ENCODE measurements around the gene CCR3. TPM values are rescaled to one million over a fixed set of nuclear protein-coding genes. Genes with fewer than 3 reads are reported as not detected.

The CCR3 gene
- total and polyA plus RNA-seq, 9 of the 15 experiments (the other 6 are each of a cell fraction or from before 2014, with no cell fraction given): not detected

- no peaks in the 10 kb centered on the region for H3K79me2 ChIP-seq (ENCODE audit: control insufficient read depth, insufficient read depth, low read length)
- H3K9me1 ChIP-seq (ENCODE audit: control insufficient read depth, insufficient read depth, low read length): no peaks in the 10 kb centered on the region
- no peak overlapping the region for H3K9ac ChIP-seq (ENCODE audit: insufficient read depth in 1 of 2, low read depth in 2 of 2, low read length in 2 of 2)
- ChIA-PET POLR2A (interaction anchor here (0.5 kb wide), 1 partner anchor 34 kb away, joined by 3 read pairs; no protein-coding TSS in a partner anchor), CTCF (ENCODE audit: low intra/inter-chr PET ratio) (no interaction called here)
- no TSS peak for BruUV-seq (replicated peaks)
- H3K27me3 ChIP-seq (ENCODE audit: control insufficient read depth in 2 of 2, insufficient read depth in 2 of 2, low read length in 2 of 2): peaks cover 7 to 12% of the 10 kb centered on the region in 2 experiments; a peak in 2 of 5 replicates
- H4K20me1 ChIP-seq (replicated peaks; ENCODE audit: control insufficient read depth, insufficient read depth, low read length): no peaks in the 10 kb centered on the region
- no peak overlapping the region for H3K27ac ChIP-seq (ENCODE audit: extremely low read depth, low read depth, low read length)
- intact Hi-C loops (cut with micrococcal nuclease) (no loop called here), in situ Hi-C loops (cut with MboI) (no loop called here)
- ATAC-seq (no peak), FAIRE-seq (no peak), DNase-seq (ENCODE audit: extremely low read depth in 1 of 4, low spot score in 3 of 4) (no peak)
- 0% methylated on average over 2 of the region's 2 CpGs for WGBS (ENCODE audit: insufficient coverage, low coverage, missing lambda C conversion rate)
- H2AFZ ChIP-seq (ENCODE audit: low read depth, low read length): no peak overlapping the region
- TF ChIP-seq BDP1 (IDR thresholded peaks at IDR 0.05; ENCODE audit: insufficient read depth, insufficient read length): no peak
- TF ChIP-seq, protein P1, sequence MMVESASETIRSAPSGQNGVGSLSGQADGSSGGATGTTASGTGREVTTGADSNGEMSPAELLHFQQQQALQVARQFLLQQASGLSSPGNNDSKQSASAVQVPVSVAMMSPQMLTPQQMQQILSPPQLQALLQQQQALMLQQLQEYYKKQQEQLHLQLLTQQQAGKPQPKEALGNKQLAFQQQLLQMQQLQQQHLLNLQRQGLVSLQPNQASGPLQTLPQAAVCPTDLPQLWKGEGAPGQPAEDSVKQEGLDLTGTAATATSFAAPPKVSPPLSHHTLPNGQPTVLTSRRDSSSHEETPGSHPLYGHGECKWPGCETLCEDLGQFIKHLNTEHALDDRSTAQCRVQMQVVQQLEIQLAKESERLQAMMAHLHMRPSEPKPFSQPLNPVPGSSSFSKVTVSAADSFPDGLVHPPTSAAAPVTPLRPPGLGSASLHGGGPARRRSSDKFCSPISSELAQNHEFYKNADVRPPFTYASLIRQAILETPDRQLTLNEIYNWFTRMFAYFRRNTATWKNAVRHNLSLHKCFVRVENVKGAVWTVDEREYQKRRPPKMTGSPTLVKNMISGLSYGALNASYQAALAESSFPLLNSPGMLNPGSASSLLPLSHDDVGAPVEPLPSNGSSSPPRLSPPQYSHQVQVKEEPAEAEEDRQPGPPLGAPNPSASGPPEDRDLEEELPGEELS (CRISPR knock-in tag; IDR thresholded peaks at IDR 0.05; ENCODE audit: borderline replicate concordance): no peak
- no peak overlapping the region for H3K4me3 ChIP-seq
- no peaks in the 10 kb centered on the region for H3K9me3 ChIP-seq (replicated peaks; ENCODE audit: control insufficient read depth, insufficient read depth, low read depth, low read length)
- H3K36me3 ChIP-seq (ENCODE audit: control insufficient read depth, insufficient read depth, low read length): no peaks in the 10 kb centered on the region
- H3K4me2 ChIP-seq (ENCODE audit: insufficient read depth, low read length): no peak overlapping the region
- no peaks in the 10 kb centered on the region for H3K4me1 ChIP-seq (replicated peaks in 1 of 2; ENCODE audit: control insufficient read depth in 2 of 2, insufficient read depth in 2 of 2, low read length in 2 of 2)
These were observed 27.3 kb downstream of the CCR3 start for GRCh38 chr3:46269556-46269955.

DNA sequence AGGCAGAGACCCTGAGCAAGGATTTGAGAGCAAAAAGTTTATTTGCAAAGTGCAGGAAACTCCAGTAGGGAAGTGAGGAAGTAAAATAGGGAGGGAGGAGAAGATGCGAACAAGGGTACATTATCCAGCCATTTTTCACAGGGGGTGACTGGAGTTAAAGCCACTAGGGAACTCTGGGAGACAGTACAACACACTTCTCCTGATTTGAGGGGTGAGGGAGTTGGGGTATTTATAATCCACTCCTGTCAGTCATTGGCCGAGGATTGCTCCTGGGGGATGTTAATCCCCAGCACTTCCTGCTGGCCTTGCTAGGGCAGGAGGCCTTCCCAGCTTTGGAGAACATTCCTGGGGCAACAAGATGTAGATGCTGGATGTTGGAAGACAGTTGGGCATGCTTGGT lies 28.2 kb downstream of the CCR3 start:
- no peaks in the 10 kb centered on the region for H3K79me2 ChIP-seq (ENCODE audit: control insufficient read depth, insufficient read depth, low read length)
- intact Hi-C loops (cut with micrococcal nuclease) (no loop called here), in situ Hi-C loops (cut with MboI) (no loop called here)
- no peaks in the 10 kb centered on the region for H3K4me1 ChIP-seq (replicated peaks in 1 of 2; ENCODE audit: control insufficient read depth in 2 of 2, insufficient read depth in 2 of 2, low read length in 2 of 2)
- no peaks in the 10 kb centered on the region for H3K9me1 ChIP-seq (ENCODE audit: control insufficient read depth, insufficient read depth, low read length)
- no peak overlapping the region for H2AFZ ChIP-seq (ENCODE audit: low read depth, low read length)
- no peaks in the 10 kb centered on the region for H4K20me1 ChIP-seq (replicated peaks; ENCODE audit: control insufficient read depth, insufficient read depth, low read length)
- FAIRE-seq: no peak
- H3K27me3 ChIP-seq (ENCODE audit: control insufficient read depth in 2 of 2, insufficient read depth in 2 of 2, low read length in 2 of 2): peaks cover 3 to 7% of the 10 kb centered on the region in 2 experiments; a peak in 2 of 5 replicates
- no peaks in the 10 kb centered on the region for H3K36me3 ChIP-seq (ENCODE audit: control insufficient read depth, insufficient read depth, low read length)
- H3K27ac ChIP-seq (ENCODE audit: extremely low read depth, low read depth, low read length): no peak overlapping the region
- no peak for DNase-seq (ENCODE audit: extremely low read depth in 1 of 4, low spot score in 3 of 4)
- H3K9me3 ChIP-seq (replicated peaks; ENCODE audit: control insufficient read depth, insufficient read depth, low read depth, low read length): no peaks in the 10 kb centered on the region
- no peak overlapping the region for H3K4me2 ChIP-seq (ENCODE audit: insufficient read depth, low read length)
- BruUV-seq (replicated peaks): no TSS peak
- 0% methylated on average over 2 of the region's 2 CpGs for WGBS (ENCODE audit: insufficient coverage, low coverage, missing lambda C conversion rate)
- no peak overlapping the region for H3K9ac ChIP-seq (ENCODE audit: insufficient read depth in 1 of 2, low read depth in 2 of 2, low read length in 2 of 2)
- no peak overlapping the region for H3K4me3 ChIP-seq
- POLR2A ChIA-PET: no interaction called here
- CTCF ChIA-PET (ENCODE audit: low intra/inter-chr PET ratio): no interaction called here
- ATAC-seq: no peak
- TF ChIP-seq, protein P2, sequence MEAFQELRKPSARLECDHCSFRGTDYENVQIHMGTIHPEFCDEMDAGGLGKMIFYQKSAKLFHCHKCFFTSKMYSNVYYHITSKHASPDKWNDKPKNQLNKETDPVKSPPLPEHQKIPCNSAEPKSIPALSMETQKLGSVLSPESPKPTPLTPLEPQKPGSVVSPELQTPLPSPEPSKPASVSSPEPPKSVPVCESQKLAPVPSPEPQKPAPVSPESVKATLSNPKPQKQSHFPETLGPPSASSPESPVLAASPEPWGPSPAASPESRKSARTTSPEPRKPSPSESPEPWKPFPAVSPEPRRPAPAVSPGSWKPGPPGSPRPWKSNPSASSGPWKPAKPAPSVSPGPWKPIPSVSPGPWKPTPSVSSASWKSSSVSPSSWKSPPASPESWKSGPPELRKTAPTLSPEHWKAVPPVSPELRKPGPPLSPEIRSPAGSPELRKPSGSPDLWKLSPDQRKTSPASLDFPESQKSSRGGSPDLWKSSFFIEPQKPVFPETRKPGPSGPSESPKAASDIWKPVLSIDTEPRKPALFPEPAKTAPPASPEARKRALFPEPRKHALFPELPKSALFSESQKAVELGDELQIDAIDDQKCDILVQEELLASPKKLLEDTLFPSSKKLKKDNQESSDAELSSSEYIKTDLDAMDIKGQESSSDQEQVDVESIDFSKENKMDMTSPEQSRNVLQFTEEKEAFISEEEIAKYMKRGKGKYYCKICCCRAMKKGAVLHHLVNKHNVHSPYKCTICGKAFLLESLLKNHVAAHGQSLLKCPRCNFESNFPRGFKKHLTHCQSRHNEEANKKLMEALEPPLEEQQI (IDR thresholded peaks at IDR 0.05): no peak
- TF ChIP-seq MCM3 (IDR thresholded peaks at IDR 0.05) (no peak), FOS (IDR thresholded peaks at IDR 0.05; ENCODE audit: extremely low read depth, insufficient read length) (no peak), FOXM1 (IDR thresholded peaks at IDR 0.05; ENCODE audit: low read depth) (no peak), FOXM1 (CRISPR knock-in tag; IDR thresholded peaks at IDR 0.05; ENCODE audit: low read depth) (no peak), SPI1 (IDR thresholded peaks at IDR 0.05; ENCODE audit: borderline replicate concordance, low read depth, low read length) (no peak)

All from K562 (cell line).